Testis (tissue), 5 donors: ENCODE data around the gene UNG. TPM values are rescaled to one million over a fixed set of nuclear protein-coding genes. Genes with fewer than 3 reads are reported as not detected.
"Not testable (repeated sequence)": the region's sequence is repeated elsewhere in the genome, so short reads cannot be mapped to it uniquely, and the experiment has no call there.

Experiments
- DNase-seq: peaks from one replicate; pipeline ENCODE4 v3.0.0-alpha.2; 2019
- H3K27ac ChIP-seq, 2 donors: fragments of 200-600 bp; sonication (generic); one replicate each; pipeline ENCODE4 v1.5.1; 2019
- H3K27me3 ChIP-seq: fragments of 200-600 bp; sonication (generic); one replicate; pipeline ENCODE4 v1.5.1; 2019
- H3K36me3 ChIP-seq: fragments of 200-600 bp; sonication (generic); one replicate; pipeline ENCODE4 v1.5.1; 2017; ENCODE audit warnings: low read depth; ENCODE audit errors: missing control alignments
- H3K4me1 ChIP-seq: fragments of 200-600 bp; sonication (generic); one replicate; pipeline ENCODE4 v1.5.1; 2019
- H3K4me3 ChIP-seq, 2 donors: fragments of 200-600 bp; sonication (generic); one replicate each; pipeline ENCODE4 v1.5.1; 2017 to 2019
- H3K9me3 ChIP-seq: fragments of 200-600 bp; sonication (generic); one replicate; pipeline ENCODE4 v1.5.1; 2017
- CTCF ChIP-seq, 3 experiments: fragments of 450-650 bp in 2 of 3; fragments of 200-600 bp in 1 of 3; sonication (generic) in 1 of 3; IDR thresholded peaks; one replicate each; pipeline ENCODE4 v1.5.1; 2016 to 2019; ENCODE audit warnings: antibody characterized with exemption in 3 of 3, mild to moderate bottlenecking in 2 of 3, moderate library complexity in 1 of 3
- POLR2A ChIP-seq: fragments of 450-650 bp; IDR thresholded peaks from one replicate; pipeline ENCODE4 v1.6.1; 2017; ENCODE audit warnings: antibody characterized with exemption, mild to moderate bottlenecking, moderate library complexity
- WGBS, 2 donors: methylation state at CpG; one replicate each; pipeline ENCODE4 v1.1.5; 2018; 5-methylcytosine and 5-hydroxymethylcytosine counted together
- intact Hi-C: fragments of 100-400 bp; cut with DNase I; formaldehyde crosslinking; loops from one replicate; pipeline ENCODE4 v1.15.1; 2023; ENCODE audit warnings: low total_unique reads
- long read RNA-seq, 2 donors: transcript quantifications; one replicate each; lab custom pipeline, GENCODE V29; 2026
- polyA plus RNA-seq: library from polyadenylated mRNA; stranded (reverse); fragments of 350-450 nt; fragmentation: Illumina TruSeq; extraction: RNeasy Lipid Tissue Mini Kit (QIAGEN cat#74804); gene quantifications from one replicate; pipeline ENCODE4 v1.2.3, GENCODE V29; 2014; ENCODE audit warnings: low read depth, low replicate concordance; ENCODE audit not compliant: insufficient read depth
- total RNA-seq, 2 donors: library from RNA; depleted of rRNA; stranded (reverse); fragments of >200 nt; gene quantifications; one replicate each; pipeline ENCODE4 v1.2.3, GENCODE V29; 2016

The UNG gene
- 10 to 100 TPM; 80.2 to 81.5 TPM for total RNA-seq
- 55.3 TPM for polyA plus RNA-seq
- long read RNA-seq, donor 1, transcript UNG-202 (6 exons, 2,130 nt): major isoform, 29 of 39 reads
- long read RNA-seq, donor 1, transcript UNG-201 (7 exons, 2,071 nt): minor isoform, 9 of 39 reads
- long read RNA-seq, donor 1, partial matches to known transcripts: 0 of 39 reads
- long read RNA-seq, donor 1, other reads (novel, unspliced or antisense): 0 of 39 reads
- long read RNA-seq, donor 2, transcript UNG-201 (7 exons, 2,071 nt): minor isoform, 11 of 49 reads
- long read RNA-seq, donor 2, transcript UNG-202 (6 exons, 2,130 nt): major isoform, 18 of 49 reads
- long read RNA-seq, donor 2, partial matches to known transcripts: 19 of 49 reads
- long read RNA-seq, donor 2, other reads (novel, unspliced or antisense): 0 of 49 reads

GRCh38 chr12:109097435-109098182 is at the start of gene UNG:
UNG (plus strand) TSS chr12:109097597; CDS start chr12:109097680, 83 bp downstream.
- intact Hi-C loops: loop anchor here (2.0 kb wide), 1 partner anchor 13 kb away; no protein-coding TSS in a partner anchor
- Histone ChIP-seq H3K4me3 (peak within 1 kb of the TSS; percentile 80 to 81), H3K36me3 (no peaks in the 10 kb centered on the region), H3K27me3 (no peaks in the 10 kb centered on the region), H3K27ac (peak within 1 kb of the TSS; percentile 67 to 90), H3K4me1 (peaks cover 15% of the 10 kb centered on the region), H3K9me3 (no peaks in the 10 kb centered on the region)
- TF ChIP-seq CTCF (IDR thresholded peaks at IDR 0.05) (no peak), POLR2A (no peak)
- DNase-seq: peak; percentile 98
- 0 to 1% methylated on average over 2 to 63 of the region's 71 CpGs for WGBS, 2 donors

GRCh38 chr12:109048706-109049105 is 48.7 kb upstream of the UNG start:
- H3K36me3 ChIP-seq, H3K9me3 ChIP-seq, H3K27ac ChIP-seq, H3K4me1 ChIP-seq, intact Hi-C loops, DNase-seq, H3K27me3 ChIP-seq, H3K4me3 ChIP-seq: not testable (repeated sequence)
- 78 to 81% methylated on average over 3 of the region's 3 CpGs for WGBS, 2 donors

DNA sequence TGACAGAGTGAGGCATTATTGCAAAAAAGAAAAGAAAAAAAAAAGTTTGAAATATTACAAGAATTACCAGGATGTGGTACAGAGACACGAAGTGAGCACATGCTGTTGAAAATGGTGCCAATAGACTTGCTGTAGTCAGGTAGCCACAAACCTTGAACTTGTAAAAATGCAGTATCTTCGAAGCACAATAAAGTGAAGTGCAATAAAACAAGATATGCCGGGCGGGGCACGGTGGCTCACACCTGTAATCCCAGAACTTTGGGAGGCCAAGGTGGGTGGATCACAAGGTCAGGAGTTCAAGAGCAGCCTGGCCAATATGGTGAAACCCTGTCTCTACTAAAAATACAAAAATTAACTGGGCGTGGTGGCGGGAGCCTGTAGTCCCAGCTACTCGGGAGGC is 47.6 kb upstream of the UNG start:
- H3K4me3 ChIP-seq, H3K36me3 ChIP-seq, intact Hi-C loops, H3K27me3 ChIP-seq, H3K9me3 ChIP-seq, DNase-seq, H3K4me1 ChIP-seq, H3K27ac ChIP-seq: not testable (repeated sequence)
- WGBS, 2 donors: 77% methylated on average over 8 of the region's 8 CpGs

DNA sequence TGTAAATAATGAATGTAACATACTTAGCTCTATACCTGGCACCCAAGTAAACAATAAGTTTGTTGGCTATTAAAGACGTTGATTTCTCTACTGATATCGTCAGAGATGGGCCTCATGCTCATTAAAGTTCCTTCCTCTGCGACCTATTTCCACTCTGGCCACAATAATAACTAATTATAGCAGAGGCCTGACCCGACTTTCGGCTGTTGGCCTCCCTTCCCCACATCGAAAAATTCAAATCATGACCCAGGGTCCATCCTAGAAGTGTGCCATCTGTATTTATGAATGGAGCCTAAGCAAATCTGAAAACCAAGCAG is 45.3 kb upstream of the UNG start:
- no peak for DNase-seq
- Histone ChIP-seq H3K36me3 (no peaks in the 10 kb centered on the region), H3K4me3 (peak overlapping the region; percentile 87 to 88), H3K9me3 (no peaks in the 10 kb centered on the region), H3K27me3 (no peaks in the 10 kb centered on the region), H3K4me1 (peaks cover 6% of the 10 kb centered on the region), H3K27ac (peak overlapping the region; percentile 82 to 88)
- no peak for TF ChIP-seq POLR2A
- no peak for TF ChIP-seq CTCF (IDR thresholded peaks at IDR 0.05)
- intact Hi-C loops: no loop called here
- 3 to 11% methylated on average over 6 of the region's 6 CpGs for WGBS, 2 donors

DNA sequence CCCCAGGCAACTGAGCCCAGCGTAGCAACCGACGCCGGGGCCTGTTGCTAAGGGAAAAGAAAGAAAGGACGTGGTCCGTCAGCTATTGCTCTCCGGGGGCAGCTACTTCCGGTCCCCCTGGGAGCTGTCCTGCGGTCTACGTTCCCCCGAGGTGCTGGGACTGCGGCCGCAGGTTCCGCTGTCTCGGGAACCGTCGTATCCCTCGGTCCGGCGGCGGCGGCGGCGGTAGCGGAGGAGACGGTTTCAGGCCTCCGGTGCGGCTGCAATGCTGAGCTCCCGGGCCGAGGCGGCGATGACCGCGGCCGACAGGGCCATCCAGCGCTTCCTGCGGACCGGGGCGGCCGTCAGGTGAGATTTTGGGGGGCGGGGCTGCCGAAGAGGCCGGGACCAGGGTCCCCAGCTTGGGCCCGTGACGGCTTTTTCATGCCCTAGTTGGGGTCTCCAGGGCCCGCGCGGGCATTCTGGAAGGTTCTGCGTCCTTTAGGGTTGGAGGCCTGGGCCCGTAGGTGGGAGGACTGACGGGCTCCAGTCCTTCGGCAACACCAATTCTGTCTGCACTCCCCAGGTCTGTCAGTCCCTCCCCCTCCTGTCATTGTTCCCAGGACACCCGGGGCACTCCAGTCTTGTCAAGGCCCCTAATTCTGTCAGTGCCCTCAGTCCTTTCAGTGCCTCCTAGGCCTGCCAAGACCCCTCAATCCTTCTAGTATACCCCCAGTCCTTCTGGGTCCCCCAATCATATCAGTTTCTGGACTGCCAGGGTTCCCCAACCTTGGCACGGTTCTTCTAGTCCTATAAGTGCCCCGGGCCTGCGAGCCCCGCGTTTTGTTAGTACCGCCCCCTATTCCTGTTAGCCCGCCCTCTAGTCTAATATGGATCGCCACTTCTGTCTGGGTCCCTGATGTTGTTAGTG is 44.7 kb upstream of the UNG start, which contains the start of gene USP30:
TSS of gene USP30 (plus strand) at position 163 of the 910 bp plus-strand sequence. CDS start at position 266, 103 bp downstream.
- peak within 1 kb of the TSS; percentile 82 to 88 for H3K27ac ChIP-seq
- H3K36me3 ChIP-seq: no peaks in the 10 kb centered on the region
- peaks cover 6% of the 10 kb centered on the region for H3K4me1 ChIP-seq
- no peaks in the 10 kb centered on the region for H3K9me3 ChIP-seq
- H3K27me3 ChIP-seq: no peaks in the 10 kb centered on the region
- intact Hi-C loops: no loop called here
- peak; percentile 90 for DNase-seq
- TF ChIP-seq CTCF (IDR thresholded peaks at IDR 0.05): no peak
- no peak for TF ChIP-seq POLR2A
- 0 to 1% methylated on average over 14 to 32 of the region's 61 CpGs for WGBS, 2 donors
- peak within 1 kb of the TSS; percentile 87 to 88 for H3K4me3 ChIP-seq
